Activated T-helper 1 cell treated with Interleukin-2 at 50 U/mL for 16 hours (primary cell): ENCODE data around the gene CHMP3.

Experiments
- DNase-seq: peaks from one replicate; pipeline ENCODE4 v3.0.0-alpha.2; 2020; ENCODE audit warnings: low read depth

CHMP3 gene

DNA sequence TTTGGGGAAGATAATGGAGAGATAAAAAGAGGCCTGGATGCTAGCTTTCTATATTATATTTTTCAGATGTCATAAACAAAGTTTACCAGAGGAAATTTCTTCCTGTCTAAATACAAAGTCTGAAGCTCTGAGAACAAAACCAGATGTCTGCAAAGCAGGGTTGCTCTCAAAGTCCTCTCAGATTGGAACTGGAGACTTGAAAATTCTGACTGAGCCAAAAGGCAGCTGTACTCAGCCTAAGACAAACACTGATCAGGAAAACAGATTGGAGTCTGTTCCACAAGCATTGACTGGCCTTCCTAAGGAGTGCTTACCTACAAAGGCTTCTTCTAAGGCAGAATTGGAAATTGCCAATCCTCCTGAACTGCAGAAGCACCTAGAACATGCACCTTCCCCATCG, 96.9 kb downstream of the CHMP3 start:
- DNase-seq, result no peak

DNA sequence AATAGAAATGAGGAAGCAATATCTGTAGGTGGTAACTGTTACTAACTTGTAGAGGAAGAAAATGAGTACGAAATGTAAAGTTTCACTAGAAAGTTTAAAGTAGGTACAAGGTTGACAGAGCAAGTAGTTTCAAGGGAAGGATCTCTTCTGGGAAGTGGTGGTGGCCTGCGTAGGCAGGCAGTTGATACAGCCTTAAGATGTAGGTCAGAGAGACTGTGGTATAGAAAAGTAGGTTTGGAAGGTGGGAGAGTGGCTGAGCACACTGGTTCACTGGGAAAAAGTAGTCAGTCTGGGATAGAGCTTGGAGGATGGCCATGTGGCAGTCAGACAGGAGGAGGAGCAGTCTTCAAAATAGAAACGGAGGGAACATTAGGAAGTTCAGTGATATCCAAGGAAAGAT, 98.6 kb downstream of the CHMP3 start:
- no peak for DNase-seq

DNA sequence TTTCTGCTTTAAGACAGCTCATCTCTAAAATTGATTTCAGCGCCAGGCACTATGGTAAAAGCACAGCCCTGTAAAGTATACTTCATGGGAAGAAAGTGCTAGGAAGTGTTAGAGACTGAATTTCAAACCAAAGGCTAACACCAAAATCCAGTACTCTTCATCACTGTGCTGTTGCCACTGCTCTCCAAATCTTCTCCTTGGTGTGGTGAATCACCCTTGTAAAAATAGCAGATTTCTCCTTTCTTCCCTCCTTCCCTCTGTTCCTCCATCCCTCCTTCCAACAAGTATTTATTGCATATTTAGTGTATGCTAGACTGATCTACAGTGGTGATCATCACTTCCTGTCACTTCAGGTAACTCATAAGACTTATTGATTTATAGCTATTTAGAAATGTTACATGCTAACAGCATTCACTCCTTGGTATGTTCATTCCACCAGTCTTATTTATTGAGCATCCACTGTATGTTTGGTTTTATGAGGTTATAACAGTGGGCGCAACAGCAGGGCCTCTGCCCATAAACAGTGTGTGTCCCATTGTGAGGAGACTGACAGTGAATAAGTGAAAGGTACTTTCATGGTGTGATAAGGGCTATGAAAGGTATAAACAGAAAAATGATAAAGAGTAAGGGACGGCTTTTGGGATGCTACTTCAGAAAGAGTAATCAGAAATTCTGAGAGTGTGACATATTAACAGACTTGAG, 102.0 kb downstream of the CHMP3 start:
- no peak for DNase-seq

DNA sequence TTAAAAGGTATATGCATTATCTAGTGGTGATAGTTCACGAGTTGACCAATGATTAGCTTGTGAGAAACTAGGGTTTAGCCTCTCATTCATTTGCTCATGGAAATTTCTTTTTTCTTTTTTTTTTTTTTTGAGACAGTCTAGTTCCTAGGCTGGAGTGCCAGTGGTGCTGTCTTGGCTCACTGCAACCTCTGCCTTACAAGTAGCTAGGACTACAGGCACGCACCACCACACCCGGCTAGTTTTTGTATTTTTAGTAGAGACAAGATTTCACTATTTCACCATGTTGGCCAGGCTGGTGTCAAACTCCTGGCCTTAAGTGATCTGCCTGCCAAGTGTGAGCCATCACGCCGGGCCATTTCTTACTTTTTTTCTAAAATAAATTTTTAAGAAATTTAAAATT, 108.1 kb downstream of the CHMP3 start:
- no peak for DNase-seq

DNA sequence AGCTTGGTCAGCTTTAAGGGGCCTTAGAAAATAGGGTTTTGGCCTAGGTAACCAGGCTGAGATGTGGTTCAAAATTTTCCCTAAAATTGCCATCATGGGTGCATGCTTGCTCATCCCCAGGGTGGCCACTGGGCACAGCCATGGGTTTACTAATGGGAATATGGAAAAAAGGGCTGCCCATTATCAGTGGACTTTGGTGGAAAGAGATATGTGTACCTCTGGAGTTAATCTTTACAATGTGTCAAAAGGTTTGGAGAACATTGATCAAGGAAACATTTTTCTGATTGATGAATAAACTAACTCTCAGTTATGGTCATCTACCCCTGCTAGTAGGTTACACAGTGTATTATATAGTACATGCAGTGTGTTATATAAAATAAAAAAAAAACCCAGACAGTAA, 109.0 kb downstream of the CHMP3 start:
- DNase-seq, result no peak

DNA sequence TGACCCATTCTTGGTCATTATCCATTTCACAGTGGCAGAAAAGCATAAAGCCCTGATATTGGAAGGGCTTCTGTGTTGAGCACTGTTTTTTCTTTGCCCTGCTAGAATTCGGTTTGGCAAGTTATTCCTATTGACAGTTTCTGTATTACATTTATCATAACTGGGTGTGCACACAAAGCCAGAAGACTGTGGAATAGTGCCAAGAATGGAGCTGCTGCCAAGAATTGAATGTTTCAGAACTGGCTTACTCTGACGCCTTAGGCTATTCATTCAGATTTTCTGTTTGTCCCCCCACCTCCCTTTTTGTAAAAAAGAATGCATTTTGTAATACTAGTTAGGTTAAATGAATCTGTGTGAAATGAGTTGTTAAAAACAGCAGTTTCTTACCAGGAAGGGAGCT, 109.4 kb downstream of the CHMP3 start:
- no peak for DNase-seq
